HG02938 (cell line): Measurements from ENCODE around the gene AGAP3.
"Not testable (repeated sequence)": the region's sequence is repeated elsewhere in the genome, so short reads cannot be mapped to it uniquely, and the experiment has no call there.

Source experiments
- ATAC-seq: cut with Tn5 transposase; IDR thresholded peaks from one replicate; pipeline ENCODE4 v1.9.1; 2021; ENCODE audit warnings: mild to moderate bottlenecking, moderate library complexity; ENCODE audit not compliant: unreplicated experiment

Gene AGAP3

GRCh38 chr7:151085691-151086620 is at the start of gene AGAP3:
AGAP3 (plus strand) TSS chr7:151086475; CDS start chr7:151086742, 267 bp downstream.
- ATAC-seq, result peak; percentile 34

- ATAC-seq, result no peak
Observed at GRCh38 chr7:151038951-151039849, 47.1 kb upstream of the AGAP3 start.

GRCh38 chr7:151039850-151040548 is 46.3 kb upstream of the AGAP3 start:
- no peak for ATAC-seq

GRCh38 chr7:151040616-151041375 is 45.5 kb upstream of the AGAP3 start:
- ATAC-seq, result no peak

GRCh38 chr7:151043449-151043848 is 42.8 kb upstream of the AGAP3 start:
- ATAC-seq, result not testable (repeated sequence)

GRCh38 chr7:151043959-151044358 is 42.3 kb upstream of the AGAP3 start:
- ATAC-seq, result no peak

GRCh38 chr7:151045262-151045661 is 41.0 kb upstream of the AGAP3 start:
- ATAC-seq, result no peak

GRCh38 chr7:151045967-151046366 is 40.3 kb upstream of the AGAP3 start:
- ATAC-seq, result no peak

GRCh38 chr7:151046603-151047573 is 39.4 kb upstream of the AGAP3 start:
- ATAC-seq, result no peak

- ATAC-seq, result no peak
Observed at GRCh38 chr7:151047976-151048815, 38.1 kb upstream of the AGAP3 start, which contains the start of gene ASIC3. ASIC3 (plus strand) TSS chr7:151048531; CDS start chr7:151048886, 355 bp downstream.

GRCh38 chr7:151048911-151049463 is 37.3 kb upstream of the AGAP3 start:
- ATAC-seq, result no peak

- ATAC-seq, result no peak
Observed at GRCh38 chr7:151051108-151051507, 35.2 kb upstream of the AGAP3 start.

GRCh38 chr7:151053096-151053495 is 33.2 kb upstream of the AGAP3 start:
- ATAC-seq, result no peak

GRCh38 chr7:151053751-151054150 is 32.5 kb upstream of the AGAP3 start:
- no peak for ATAC-seq

- ATAC-seq, result no peak
Observed at GRCh38 chr7:151056283-151056665, 30.0 kb upstream of the AGAP3 start.

GRCh38 chr7:151056666-151057505 is 29.4 kb upstream of the AGAP3 start:
- ATAC-seq, result no peak

GRCh38 chr7:151057506-151057988 is 28.7 kb upstream of the AGAP3 start, which contains the start of gene CDK5:
CDK5 (minus strand) TSS chr7:151057897; CDS start chr7:151057848, 49 bp downstream.
- ATAC-seq, result peak; percentile 6
